SH-SY5Y (cell line): ENCODE results near the gene DHX57.

ENCODE experiments used
- GATA2 ChIP-seq: IDR thresholded peaks from 2 replicates; pipeline ENCODE4 v1.6.1; 2011; ENCODE audit warnings: mild to moderate bottlenecking, low read depth, low read length
- GATA3 ChIP-seq: IDR thresholded peaks from 2 replicates; pipeline ENCODE4 v1.6.1; 2011; ENCODE audit warnings: low read depth, mild to moderate bottlenecking, low read length, moderate library complexity

- TF ChIP-seq GATA3, result no peak
- TF ChIP-seq GATA2, result no peak
Measured at GRCh38 chr2:38750891-38751595, 124.7 kb downstream of the DHX57 start, which contains the start of gene SRSF7.
